Prostate gland (tissue), 2 donors: ENCODE data around the gene ZNF536. TPM values are rescaled to one million over a fixed set of nuclear protein-coding genes. Genes with fewer than 3 reads are reported as not detected.

Source experiments
- DNase-seq: peaks from one replicate; pipeline ENCODE4 v3.0.0-alpha.2; 2019; ENCODE audit warnings: low spot score
- H3K27ac ChIP-seq, 2 donors: fragments of 200-600 bp; sonication (generic); 2 replicates each; pipeline ENCODE4 v1.5.1; 2017 to 2019
- H3K27me3 ChIP-seq: fragments of 200-600 bp; sonication (generic); replicated peaks from 2 replicates; pipeline ENCODE4 v1.5.1; 2019; ENCODE audit not compliant: insufficient read depth
- H3K36me3 ChIP-seq, 2 donors: fragments of 200-600 bp; sonication (generic); 1 replicate in 1 of 2; 2 replicates in 1 of 2; pipeline versions ENCODE4 v1.5.1 to v1.8.1; 2017 to 2019
- H3K4me1 ChIP-seq: fragments of 200-600 bp; sonication (generic); replicated peaks from 2 replicates; pipeline ENCODE4 v1.5.1; 2019
- H3K4me3 ChIP-seq, 2 donors: fragments of 200-600 bp; sonication (generic); 2 replicates each; pipeline ENCODE4 v1.5.1; 2017 to 2019
- H3K9me3 ChIP-seq: fragments of 200-600 bp; sonication (generic); 2 replicates; pipeline ENCODE4 v1.5.1; 2017
- POLR2A ChIP-seq: fragments of 450-650 bp; IDR thresholded peaks from one replicate; pipeline ENCODE4 v1.6.1; 2016; ENCODE audit warnings: antibody characterized with exemption, mild to moderate bottlenecking
- POLR2AphosphoS5 ChIP-seq: sonication (generic); formaldehyde crosslinking; IDR thresholded peaks from one replicate; pipeline ENCODE4 v1.6.1; 2017; ENCODE audit warnings: antibody characterized with exemption
- WGBS: methylation state at CpG from one replicate; pipeline ENCODE4 v1.1.5; 2018; 5-methylcytosine and 5-hydroxymethylcytosine counted together
- intact Hi-C: fragments of 100-400 bp; cut with DNase I; formaldehyde crosslinking; loops from one replicate; pipeline ENCODE4 v1.14.2; 2022
- total RNA-seq, 2 donors: library from RNA; depleted of rRNA; stranded (reverse); fragments of >200 nt; gene quantifications; one replicate each; pipeline ENCODE4 v1.1.0, GENCODE V29; 2016
- TF ChIP-seq, protein P1 (sequence below), 4 experiments: fragments of 200-600 bp in 2 of 4; fragments of 450-650 bp in 2 of 4; sonication (generic) in 2 of 4; IDR thresholded peaks; 1 replicate in 3 of 4; 2 replicates in 1 of 4; pipeline ENCODE4 v1.5.1; 2016 to 2019; ENCODE audit warnings: antibody characterized with exemption in 4 of 4, mild to moderate bottlenecking in 2 of 4, moderate library complexity in 2 of 4

Gene ZNF536
- total RNA-seq, 2 donors from 2014 or later: 1.1 to 42.0 TPM

GRCh38 chr19:30420881-30421280 lies 48.7 kb downstream of the ZNF536 start:
- Histone ChIP-seq H3K27ac (no peak overlapping the region), H3K4me1 (no peaks in the 10 kb centered on the region), H3K4me3 (no peak overlapping the region), H3K36me3 (no peaks in the 10 kb centered on the region), H3K27me3 (no peaks in the 10 kb centered on the region), H3K9me3 (no peaks in the 10 kb centered on the region)
- DNase-seq: no peak
- intact Hi-C loops: no loop called here
- WGBS: 80% methylated on average over 10 of the region's 10 CpGs
- no peak for TF ChIP-seq POLR2A
- no peak for TF ChIP-seq POLR2AphosphoS5
- TF ChIP-seq, protein P1, sequence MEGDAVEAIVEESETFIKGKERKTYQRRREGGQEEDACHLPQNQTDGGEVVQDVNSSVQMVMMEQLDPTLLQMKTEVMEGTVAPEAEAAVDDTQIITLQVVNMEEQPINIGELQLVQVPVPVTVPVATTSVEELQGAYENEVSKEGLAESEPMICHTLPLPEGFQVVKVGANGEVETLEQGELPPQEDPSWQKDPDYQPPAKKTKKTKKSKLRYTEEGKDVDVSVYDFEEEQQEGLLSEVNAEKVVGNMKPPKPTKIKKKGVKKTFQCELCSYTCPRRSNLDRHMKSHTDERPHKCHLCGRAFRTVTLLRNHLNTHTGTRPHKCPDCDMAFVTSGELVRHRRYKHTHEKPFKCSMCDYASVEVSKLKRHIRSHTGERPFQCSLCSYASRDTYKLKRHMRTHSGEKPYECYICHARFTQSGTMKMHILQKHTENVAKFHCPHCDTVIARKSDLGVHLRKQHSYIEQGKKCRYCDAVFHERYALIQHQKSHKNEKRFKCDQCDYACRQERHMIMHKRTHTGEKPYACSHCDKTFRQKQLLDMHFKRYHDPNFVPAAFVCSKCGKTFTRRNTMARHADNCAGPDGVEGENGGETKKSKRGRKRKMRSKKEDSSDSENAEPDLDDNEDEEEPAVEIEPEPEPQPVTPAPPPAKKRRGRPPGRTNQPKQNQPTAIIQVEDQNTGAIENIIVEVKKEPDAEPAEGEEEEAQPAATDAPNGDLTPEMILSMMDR (IDR thresholded peaks at IDR 0.05): no peak

- Histone ChIP-seq H3K27me3 (no peaks in the 10 kb centered on the region), H3K4me3 (no peak overlapping the region), H3K36me3 (no peaks in the 10 kb centered on the region), H3K4me1 (no peaks in the 10 kb centered on the region), H3K9me3 (no peaks in the 10 kb centered on the region), H3K27ac (no peak overlapping the region)
- 93% methylated on average over 8 of the region's 8 CpGs for WGBS
- TF ChIP-seq, protein P1 (IDR thresholded peaks at IDR 0.05): no peak
- TF ChIP-seq POLR2AphosphoS5 (no peak), POLR2A (no peak)
- intact Hi-C loops: no loop called here
- no peak for DNase-seq
Measured at GRCh38 chr19:30421571-30421970, 49.4 kb downstream of the ZNF536 start.

DNA sequence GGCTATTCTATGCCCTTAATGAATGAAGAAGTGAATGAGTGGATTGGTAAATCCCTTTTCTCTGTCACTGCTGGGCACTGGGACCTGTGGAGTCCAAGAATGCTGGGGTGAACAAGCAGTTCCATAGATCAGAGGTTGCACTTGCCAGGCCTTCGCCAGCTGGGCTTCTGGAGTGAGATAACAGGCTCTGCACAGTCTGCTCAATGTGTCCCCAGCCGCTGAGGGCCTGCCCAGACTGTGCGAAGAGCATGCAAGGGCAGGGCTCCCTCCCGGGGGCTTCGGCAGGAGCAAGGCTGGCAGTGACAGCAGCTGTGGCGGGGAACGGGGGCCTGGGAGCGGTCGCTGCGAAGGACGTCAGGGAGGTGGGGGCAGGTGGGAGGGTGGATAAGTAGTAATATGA lies 51.3 kb downstream of the ZNF536 start:
- H3K27ac ChIP-seq: no peak overlapping the region
- H3K36me3 ChIP-seq: no peaks in the 10 kb centered on the region
- intact Hi-C loops: no loop called here
- WGBS: 61% methylated on average over 11 of the region's 11 CpGs
- TF ChIP-seq, protein P1 (IDR thresholded peaks at IDR 0.05): no peak
- TF ChIP-seq POLR2A: no peak
- TF ChIP-seq POLR2AphosphoS5: no peak
- H3K27me3 ChIP-seq: no peaks in the 10 kb centered on the region
- no peak for DNase-seq
- no peaks in the 10 kb centered on the region for H3K4me1 ChIP-seq
- H3K4me3 ChIP-seq: no peak overlapping the region
- H3K9me3 ChIP-seq: no peaks in the 10 kb centered on the region

DNA sequence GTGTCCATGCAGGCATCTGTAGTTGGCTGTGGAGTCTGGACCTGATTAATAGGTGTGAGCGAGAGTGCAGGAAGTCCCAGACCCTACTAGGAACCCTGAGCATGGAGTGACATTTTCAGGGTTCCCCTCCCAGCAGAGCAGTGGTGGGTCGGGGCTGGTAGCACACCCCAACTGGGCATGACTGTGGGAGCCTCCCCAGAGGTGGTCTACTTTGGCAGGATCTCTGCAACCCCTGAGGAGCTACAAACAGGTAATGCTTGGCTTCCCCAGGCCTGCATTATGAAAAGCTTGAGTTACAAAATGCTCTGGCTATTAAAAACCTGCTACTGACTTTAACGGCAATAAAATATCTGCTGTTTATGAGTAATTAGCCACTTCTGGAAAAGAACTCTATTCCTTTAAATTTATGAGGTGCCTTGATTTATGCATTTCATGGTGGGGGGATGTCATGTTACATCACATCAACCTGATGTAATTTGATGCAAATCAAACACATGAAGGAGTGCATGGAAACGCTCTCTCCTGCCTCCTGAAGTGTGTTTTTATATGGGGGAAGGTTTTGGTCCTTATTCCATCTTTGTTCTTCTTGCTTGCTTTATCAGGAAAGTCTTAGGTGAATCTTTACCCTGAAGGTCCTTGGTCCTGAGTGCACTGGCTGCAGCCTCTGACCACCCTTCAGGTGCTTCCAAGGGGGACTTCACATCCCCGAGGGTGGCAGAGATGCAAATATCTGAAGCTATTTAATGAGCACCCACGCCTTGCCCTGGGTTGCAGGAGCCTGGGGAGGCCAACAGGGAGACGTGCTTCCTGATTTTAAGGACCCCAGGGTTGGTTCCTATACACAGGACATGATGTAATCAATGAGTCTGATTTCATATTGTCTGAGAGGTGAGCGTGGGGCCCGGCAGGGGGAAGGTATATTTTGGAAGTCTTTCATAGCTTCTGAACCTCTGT lies 54.0 kb downstream of the ZNF536 start:
- H3K36me3 ChIP-seq: no peaks in the 10 kb centered on the region
- 59% methylated on average over 9 of the region's 9 CpGs for WGBS
- no peaks in the 10 kb centered on the region for H3K27me3 ChIP-seq
- TF ChIP-seq, protein P1 (IDR thresholded peaks at IDR 0.05): no peak
- TF ChIP-seq POLR2AphosphoS5: no peak
- TF ChIP-seq POLR2A: no peak
- no peaks in the 10 kb centered on the region for H3K4me1 ChIP-seq
- no peak overlapping the region for H3K4me3 ChIP-seq
- intact Hi-C loops: no loop called here
- H3K9me3 ChIP-seq: no peaks in the 10 kb centered on the region
- no peak for DNase-seq
- H3K27ac ChIP-seq: no peak overlapping the region

GRCh38 chr19:30426864-30427263 lies 54.7 kb downstream of the ZNF536 start:
- intact Hi-C loops: no loop called here
- Histone ChIP-seq H3K4me1 (no peaks in the 10 kb centered on the region), H3K4me3 (no peak overlapping the region), H3K27me3 (no peaks in the 10 kb centered on the region), H3K36me3 (no peaks in the 10 kb centered on the region), H3K9me3 (no peaks in the 10 kb centered on the region), H3K27ac (no peak overlapping the region)
- TF ChIP-seq, protein P1 (IDR thresholded peaks at IDR 0.05): no peak
- TF ChIP-seq POLR2A (no peak), POLR2AphosphoS5 (no peak)
- DNase-seq: no peak
